Parathyroid adenoma (tissue), 2 donors: Measurements from ENCODE around the gene ATP2C2.

ENCODE experiments used
- H2AFZ ChIP-seq: fragments of 300-600 bp; sonication (generic); one replicate; pipeline ENCODE4 v1.7.0; 2017; ENCODE audit warnings: antibody characterized with exemption, mild to moderate bottlenecking
- H3K27ac ChIP-seq: fragments of 300-600 bp; sonication (generic); one replicate; pipeline ENCODE4 v1.7.0; 2017
- H3K27me3 ChIP-seq: fragments of 300-600 bp; sonication (generic); one replicate; pipeline ENCODE4 v1.7.0; 2017; ENCODE audit warnings: low read length; ENCODE audit not compliant: control insufficient read depth, insufficient read depth
- H3K36me3 ChIP-seq: fragments of 300-600 bp; sonication (generic); one replicate; pipeline ENCODE4 v1.7.0; 2017; ENCODE audit warnings: low read length; ENCODE audit not compliant: control insufficient read depth, insufficient read depth
- H3K4me1 ChIP-seq: fragments of 300-600 bp; sonication (generic); one replicate; pipeline ENCODE4 v1.7.0; 2017; ENCODE audit warnings: control low read depth
- H3K4me2 ChIP-seq: fragments of 300-600 bp; sonication (generic); one replicate; pipeline ENCODE4 v1.7.0; 2017; ENCODE audit warnings: low read length
- H3K4me3 ChIP-seq: fragments of 300-600 bp; sonication (generic); one replicate; pipeline ENCODE4 v1.7.0; 2017; ENCODE audit warnings: low read depth, low read length
- H3K79me2 ChIP-seq: fragments of 300-600 bp; sonication (generic); one replicate; pipeline ENCODE4 v1.7.0; 2017; ENCODE audit warnings: control low read depth
- H3K9ac ChIP-seq: fragments of 300-600 bp; sonication (generic); one replicate; pipeline ENCODE4 v1.7.0; 2017; ENCODE audit warnings: mild to moderate bottlenecking
- H3K9me3 ChIP-seq: fragments of 300-600 bp; sonication (generic); one replicate; pipeline ENCODE4 v1.7.0; 2017; ENCODE audit warnings: low read length; ENCODE audit not compliant: control insufficient read depth
- CTCF ChIP-seq: fragments of 300-600 bp; sonication (generic); IDR thresholded peaks from one replicate; pipeline ENCODE4 v1.7.0; 2017; ENCODE audit warnings: antibody characterized with exemption, mild to moderate bottlenecking
- donor health status: primary hyperparathyroidism.

Gene ATP2C2

DNA sequence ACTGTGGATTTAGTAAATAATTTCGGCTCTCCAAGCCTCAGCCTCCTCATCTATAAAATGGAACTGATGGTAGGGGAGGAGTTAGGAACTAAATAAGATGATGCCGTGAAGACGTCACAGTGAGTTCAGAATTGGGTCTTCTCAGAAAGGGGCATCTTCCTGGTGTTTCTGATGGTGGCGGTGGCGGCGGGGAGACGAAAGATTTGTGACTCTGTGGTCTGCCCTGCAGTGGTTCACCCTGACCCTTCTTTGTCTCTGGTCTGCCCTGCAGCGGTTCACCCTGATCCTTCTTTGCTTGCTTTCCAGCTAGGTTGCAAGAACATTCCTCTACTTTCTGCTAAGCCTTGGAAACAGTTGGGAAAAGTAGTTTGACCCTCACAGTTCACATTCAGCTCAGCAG lies 39.3 kb upstream of the ATP2C2 start:
- no peak overlapping the region for H3K9ac ChIP-seq
- no peaks in the 10 kb centered on the region for H3K79me2 ChIP-seq
- no peaks in the 10 kb centered on the region for H3K4me1 ChIP-seq
- H3K36me3 ChIP-seq = no peaks in the 10 kb centered on the region
- no peaks in the 10 kb centered on the region for H3K9me3 ChIP-seq
- no peak overlapping the region for H3K4me3 ChIP-seq
- TF ChIP-seq CTCF = no peak
- H3K27me3 ChIP-seq = no peaks in the 10 kb centered on the region
- no peak overlapping the region for H2AFZ ChIP-seq
- H3K4me2 ChIP-seq = no peak overlapping the region
- no peak overlapping the region for H3K27ac ChIP-seq

DNA sequence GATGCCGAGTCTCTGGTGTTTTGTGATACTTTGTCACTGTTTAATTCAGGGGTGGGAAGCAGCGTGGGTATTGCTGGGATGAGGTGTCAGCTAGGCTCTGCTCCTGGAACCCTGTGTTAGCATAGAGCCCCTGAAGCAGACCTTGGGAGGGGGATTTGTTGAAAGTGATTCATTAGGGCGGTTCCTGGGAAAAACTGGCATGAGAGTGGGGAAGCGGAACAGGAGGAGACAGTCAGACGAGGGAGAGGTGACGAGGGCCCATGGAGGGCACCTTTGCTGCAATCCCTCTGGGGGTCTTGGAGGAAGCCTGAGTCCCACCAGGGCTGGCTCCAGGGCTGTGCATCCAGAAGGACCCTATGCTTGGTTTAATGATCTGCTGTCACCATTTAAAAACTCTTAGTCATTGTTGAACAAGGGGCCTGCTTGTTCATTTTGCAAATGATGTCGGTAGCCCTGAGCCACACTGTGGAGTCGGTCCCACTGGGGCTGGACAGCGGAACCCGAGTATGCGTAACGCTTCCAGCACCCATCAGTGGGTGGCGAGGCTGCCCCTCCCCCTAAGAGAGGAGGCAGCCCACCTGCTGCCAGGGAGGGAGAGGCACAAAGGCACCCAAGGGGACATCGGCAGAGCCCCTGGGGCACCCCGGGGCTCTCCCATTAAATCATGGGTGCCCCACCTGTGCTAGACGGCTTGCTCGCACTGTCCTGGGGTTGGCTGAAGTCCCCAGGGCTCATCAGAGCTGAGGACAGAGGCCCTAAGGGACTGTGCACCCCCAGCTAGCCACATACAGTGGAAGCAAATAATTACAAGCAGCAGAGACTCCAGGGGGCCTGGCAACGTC lies 38.3 kb upstream of the ATP2C2 start:
- Histone ChIP-seq H3K27me3 (no peaks in the 10 kb centered on the region), H3K4me2 (no peak overlapping the region), H3K36me3 (no peaks in the 10 kb centered on the region), H3K79me2 (no peaks in the 10 kb centered on the region), H3K9ac (no peak overlapping the region), H3K9me3 (no peaks in the 10 kb centered on the region), H3K4me3 (no peak overlapping the region), H2AFZ (no peak overlapping the region), H3K4me1 (no peaks in the 10 kb centered on the region), H3K27ac (no peak overlapping the region)
- no peak for TF ChIP-seq CTCF

- Histone ChIP-seq H3K9ac (no peak overlapping the region), H3K27ac (no peak overlapping the region), H3K27me3 (no peaks in the 10 kb centered on the region), H3K79me2 (no peaks in the 10 kb centered on the region), H3K36me3 (no peaks in the 10 kb centered on the region), H3K4me1 (no peaks in the 10 kb centered on the region), H2AFZ (no peak overlapping the region), H3K9me3 (no peaks in the 10 kb centered on the region), H3K4me2 (no peak overlapping the region), H3K4me3 (no peak overlapping the region)
- TF ChIP-seq CTCF = no peak
Observed at GRCh38 chr16:84330685-84331050, 37.7 kb upstream of the ATP2C2 start.

GRCh38 chr16:84331998-84332780 lies 36.1 kb upstream of the ATP2C2 start:
- H3K36me3 ChIP-seq = no peaks in the 10 kb centered on the region
- TF ChIP-seq CTCF = no peak
- H3K27me3 ChIP-seq = no peaks in the 10 kb centered on the region
- no peak overlapping the region for H3K27ac ChIP-seq
- no peaks in the 10 kb centered on the region for H3K4me1 ChIP-seq
- no peak overlapping the region for H2AFZ ChIP-seq
- no peaks in the 10 kb centered on the region for H3K79me2 ChIP-seq
- H3K9me3 ChIP-seq = no peaks in the 10 kb centered on the region
- H3K4me3 ChIP-seq = no peak overlapping the region
- no peak overlapping the region for H3K4me2 ChIP-seq
- H3K9ac ChIP-seq = no peak overlapping the region
